Ovary (tissue), 9 donors: ENCODE measurements around the gene RAD51C. TPM values are rescaled to one million over a fixed set of nuclear protein-coding genes. Genes with fewer than 3 reads are reported as not detected.

Source experiments
- DNase-seq, 5 donors: peaks; one replicate each; pipeline ENCODE4 v3.0.0-alpha.2; 2019 to 2020
- H3K27ac ChIP-seq, 2 donors: fragments of 200-600 bp; one replicate each; pipeline versions ENCODE4 v1.5.1 to v1.8.0; 2019 to 2022
- H3K27me3 ChIP-seq: fragments of 200-600 bp; one replicate; pipeline ENCODE4 v1.8.0; 2022
- H3K36me3 ChIP-seq: fragments of 200-600 bp; sonication (generic); one replicate; pipeline ENCODE4 v1.5.1; 2019
- H3K4me1 ChIP-seq: one replicate; pipeline ENCODE4 v1.8.1; 2013; ENCODE audit warnings: mild to moderate bottlenecking, moderate library complexity; ENCODE audit not compliant: insufficient read depth
- H3K4me3 ChIP-seq: fragments of 200-600 bp; sonication (generic); one replicate; pipeline ENCODE4 v1.5.1; 2017
- H3K9me3 ChIP-seq, 2 donors: fragments of 200-600 bp in 1 of 2; sonication (generic) in 1 of 2; one replicate each; pipeline versions ENCODE4 v1.5.1 to v1.8.1; 2013 to 2019; ENCODE audit warnings: mild to moderate bottlenecking in 1 of 2, moderate library complexity in 1 of 2
- CTCF ChIP-seq, 3 donors: fragments of 450-650 bp in 2 of 3; fragments of 200-600 bp in 1 of 3; IDR thresholded peaks; one replicate each; pipeline versions ENCODE4 v1.5.1 to v1.8.0; 2016 to 2022; ENCODE audit warnings: antibody characterized with exemption in 3 of 3, mild to moderate bottlenecking in 1 of 3
- EP300 ChIP-seq: sonication (generic); formaldehyde crosslinking; IDR thresholded peaks from one replicate; pipeline ENCODE4 v1.6.1; 2017; ENCODE audit warnings: antibody characterized with exemption
- POLR2A ChIP-seq: fragments of 450-650 bp; IDR thresholded peaks from one replicate; pipeline ENCODE4 v1.6.1; 2017; ENCODE audit warnings: antibody characterized with exemption, mild to moderate bottlenecking, moderate library complexity
- WGBS, 3 donors: extraction: QIAGEN DNeasy Blood & Tissue Kit in 1 of 3; methylation state at CpG; one replicate each; pipeline versions ENCODE4 v1.1.5 to v1.1.7; 2013 to 2017; 5-methylcytosine and 5-hydroxymethylcytosine counted together
- intact Hi-C, 4 donors: fragments of 100-400 bp; cut with DNase I; formaldehyde crosslinking; loops; one replicate each; pipeline versions ENCODE4 v1.11.0 to v1.15.1; 2022 to 2023
- polyA plus RNA-seq, 2 donors: library from polyadenylated mRNA; stranded (reverse); fragments of 200-250 nt in 1 of 2; fragments of 350-450 nt in 1 of 2; fragmentation: Illumina TruSeq in 1 of 2; extraction: RNeasy Lipid Tissue Mini Kit (QIAGEN cat#74804) in 1 of 2; gene quantifications; one replicate each; pipeline ENCODE4 v1.2.3, GENCODE V29; 2013 to 2014
- total RNA-seq, 7 donors: library from RNA; depleted of rRNA in 2 of 7; stranded (reverse); fragments of >200 nt in 2 of 7; fragmentation: NEBNext Ultra II Directional in 3 of 7; extraction: Animal tissue kit (Norgen Biotek cat#: 25700) in 3 of 7; gene quantifications; one replicate each; pipeline versions ENCODE4 v1.1.0 to v1.2.4, GENCODE V29; 2016 to 2023
- donor health status: DM: no; HTN: no; CAD: no; lungs with moderate emphysema.
- donor health status: DM: no; HTN: no; CAD: no.
- donor health status: Bipolar disorder and iron deficiency.
- donor health status: DM: yes; HTN: yes; CAD: no.
- donor health status: DM: no; HTN: no; CAD: no.
- donor health status: DM: yes; HTN: yes; CAD: no.

The RAD51C gene
- total and polyA plus RNA-seq, 9 donors = 14.2 to 32.1 (median 20.1) TPM

DNA sequence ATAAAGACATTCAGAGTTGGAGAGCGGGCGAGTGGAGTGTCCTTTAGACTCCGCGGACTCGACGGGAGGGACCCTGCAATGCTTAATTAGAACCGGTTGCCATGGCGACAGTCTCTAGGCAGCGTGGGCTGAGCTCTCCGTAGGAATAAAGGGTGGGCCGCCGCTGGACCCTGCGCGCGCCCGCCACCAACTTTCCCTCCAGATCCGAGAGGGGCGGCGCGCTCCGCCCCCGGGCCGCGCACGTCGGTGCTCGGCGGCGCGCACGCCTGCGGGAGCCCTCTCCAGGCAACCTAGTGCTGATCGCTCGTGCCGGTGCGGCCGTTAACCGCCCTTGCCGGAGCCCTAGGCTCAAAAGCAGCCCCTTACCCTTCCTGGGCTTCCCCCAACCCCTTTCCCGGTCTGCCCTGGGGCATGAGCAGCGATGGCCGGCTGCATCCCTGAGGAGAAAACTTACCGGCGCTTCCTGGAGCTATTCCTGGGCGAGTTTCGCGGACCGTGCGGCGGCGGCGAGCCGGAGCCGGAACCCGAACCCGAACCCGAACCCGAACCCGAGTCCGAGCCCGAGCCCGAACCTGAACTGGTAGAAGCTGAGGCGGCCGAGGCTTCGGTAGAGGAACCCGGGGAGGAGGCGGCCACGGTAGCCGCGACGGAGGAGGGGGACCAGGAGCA, 63.3 kb downstream of the RAD51C start, which contains the start of gene PPM1E:
PPM1E (plus strand) TSS at position 278 of the 669 bp plus-strand sequence.
- no peak within 1 kb of the TSS for H3K27ac ChIP-seq
- DNase-seq = peak; percentile 49 to 78 (median 67)
- H3K9me3 ChIP-seq = no peaks in the 10 kb centered on the region
- 1% methylated on average over 58 to 71 of the region's 71 CpGs for WGBS, 3 donors
- no peaks in the 10 kb centered on the region for H3K36me3 ChIP-seq
- peaks cover 4% of the 10 kb centered on the region for H3K4me1 ChIP-seq
- intact Hi-C loops = no loop called here
- no peak for TF ChIP-seq CTCF (IDR thresholded peaks at IDR 0.05)
- TF ChIP-seq POLR2A = no peak
- no peak for TF ChIP-seq EP300
- H3K4me3 ChIP-seq = peak within 1 kb of the TSS; percentile 37
- no peaks in the 10 kb centered on the region for H3K27me3 ChIP-seq

GRCh38 chr17:58756246-58757161, 64.1 kb downstream of the RAD51C start:
- DNase-seq = peak in 2 of 5 donors; percentile 17 to 34
- Histone ChIP-seq H3K9me3 (no peaks in the 10 kb centered on the region), H3K36me3 (no peaks in the 10 kb centered on the region), H3K27ac (no peak overlapping the region), H3K4me3 (peak overlapping the region; percentile 37), H3K27me3 (no peaks in the 10 kb centered on the region), H3K4me1 (peaks cover 4% of the 10 kb centered on the region)
- intact Hi-C loops = no loop called here
- TF ChIP-seq POLR2A = no peak
- TF ChIP-seq EP300 = no peak
- TF ChIP-seq CTCF (IDR thresholded peaks at IDR 0.05) = no peak
- WGBS, 3 donors = 1% methylated on average over 56 to 72 of the region's 72 CpGs

DNA sequence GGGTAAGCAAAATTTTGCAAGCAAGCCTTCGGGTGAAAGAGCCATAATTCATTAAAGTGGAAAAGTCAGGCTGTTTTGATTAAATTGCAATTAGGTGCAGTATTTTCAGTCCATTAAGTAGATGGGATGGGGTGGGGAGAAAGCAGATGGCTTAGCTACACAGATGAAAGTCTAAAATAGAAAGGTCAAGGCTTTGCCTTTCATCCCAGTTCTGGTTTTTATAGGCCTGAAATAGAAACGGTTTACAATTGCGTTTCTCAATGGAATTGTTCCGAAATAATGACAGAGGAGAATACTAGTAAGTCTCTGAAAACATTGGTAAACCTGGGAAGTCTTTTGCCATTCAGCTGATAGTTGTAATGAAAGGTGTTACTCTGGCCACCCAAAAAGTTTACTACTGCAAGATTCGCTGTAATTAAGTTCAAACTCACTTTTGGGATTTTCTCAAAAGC, 64.8 kb downstream of the RAD51C start:
- 25 to 35% (median 27%) methylated on average over 5 of the region's 5 CpGs for WGBS, 3 donors
- no peak overlapping the region for H3K27ac ChIP-seq
- no peaks in the 10 kb centered on the region for H3K36me3 ChIP-seq
- no peak for DNase-seq
- H3K4me3 ChIP-seq = peak overlapping the region; percentile 37
- no peaks in the 10 kb centered on the region for H3K9me3 ChIP-seq
- peaks cover 4% of the 10 kb centered on the region for H3K4me1 ChIP-seq
- intact Hi-C loops = no loop called here
- no peaks in the 10 kb centered on the region for H3K27me3 ChIP-seq
- TF ChIP-seq EP300 = no peak

DNA sequence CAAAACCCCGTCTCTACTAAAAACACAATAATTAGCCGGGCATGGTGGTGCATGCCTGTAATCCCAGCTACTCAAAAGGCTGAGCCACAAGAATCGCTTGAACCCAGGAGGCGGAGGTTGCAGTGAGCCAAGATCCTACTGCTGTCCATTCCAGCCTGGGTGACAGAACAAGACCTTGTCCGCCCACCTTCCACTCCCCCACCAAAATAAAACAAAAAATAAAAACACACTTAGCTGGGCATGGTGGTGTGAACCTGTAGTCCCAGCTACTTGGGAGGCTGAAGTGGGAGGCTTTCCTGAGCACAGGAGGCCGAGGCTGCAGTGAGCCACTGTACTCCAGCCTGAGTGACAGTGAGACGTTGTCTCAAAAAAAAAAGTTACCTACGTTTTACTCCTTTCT, 66.5 kb downstream of the RAD51C start:
- H3K9me3 ChIP-seq = no peaks in the 10 kb centered on the region
- no peaks in the 10 kb centered on the region for H3K27me3 ChIP-seq
- H3K4me1 ChIP-seq = peaks cover 4% of the 10 kb centered on the region
- intact Hi-C loops = no loop called here
- H3K36me3 ChIP-seq = no peaks in the 10 kb centered on the region
- H3K4me3 ChIP-seq = no peak overlapping the region
- TF ChIP-seq EP300 (no peak), POLR2A (no peak), CTCF (IDR thresholded peaks at IDR 0.05) (no peak)
- no peak for DNase-seq
- WGBS, 3 donors = 91 to 95% (median 93%) methylated on average over 8 of the region's 8 CpGs
- no peak overlapping the region for H3K27ac ChIP-seq
